Tibial nerve (tissue), 4 donors: ENCODE data around the gene TMEM62. TPM values are rescaled to one million over a fixed set of nuclear protein-coding genes. Genes with fewer than 3 reads are reported as not detected.

Source experiments
- DNase-seq, 2 donors: peaks; one replicate each; pipeline ENCODE4 v3.0.0-alpha.2; 2019; ENCODE audit warnings: low spot score in 2 of 2
- H3K27ac ChIP-seq, 4 donors: fragments of 200-600 bp; sonication (generic) in 3 of 4; one replicate each; pipeline ENCODE4 v1.5.1; 2017 to 2019; ENCODE audit warnings: mild to moderate bottlenecking in 1 of 4
- H3K27me3 ChIP-seq, 2 donors: fragments of 200-600 bp; sonication (generic) in 1 of 2; one replicate each; pipeline versions ENCODE4 v1.5.1 to v1.6.0; 2017 to 2019
- H3K36me3 ChIP-seq, 3 donors: fragments of 200-600 bp; sonication (generic); one replicate each; pipeline ENCODE4 v1.5.1; 2018 to 2019
- H3K4me1 ChIP-seq, 4 donors: fragments of 200-600 bp; sonication (generic) in 3 of 4; one replicate each; pipeline ENCODE4 v1.5.1; 2017 to 2019
- H3K4me3 ChIP-seq, 4 donors: fragments of 200-600 bp; sonication (generic) in 3 of 4; one replicate each; pipeline ENCODE4 v1.5.1; 2017 to 2019; ENCODE audit warnings: mild to moderate bottlenecking in 1 of 4, moderate library complexity in 1 of 4
- H3K9me3 ChIP-seq, 4 donors: fragments of 200-600 bp; sonication (generic) in 3 of 4; one replicate each; pipeline ENCODE4 v1.5.1; 2017 to 2019
- EP300 ChIP-seq, 2 donors: sonication (generic); formaldehyde crosslinking; IDR thresholded peaks; one replicate each; pipeline ENCODE4 v1.6.1; 2017; ENCODE audit warnings: antibody characterized with exemption in 2 of 2, mild to moderate bottlenecking in 1 of 2
- POLR2A ChIP-seq, 2 donors: fragments of 450-650 bp; IDR thresholded peaks; one replicate each; pipeline ENCODE4 v1.6.1; 2017; ENCODE audit warnings: antibody characterized with exemption in 2 of 2, mild to moderate bottlenecking in 2 of 2, moderate library complexity in 2 of 2
- WGBS, 2 donors: methylation state at CpG; one replicate each; pipeline ENCODE4 v1.1.5; 2018; 5-methylcytosine and 5-hydroxymethylcytosine counted together
- total RNA-seq, 4 donors: library from RNA; depleted of rRNA; stranded (reverse); fragments of >200 nt; gene quantifications; one replicate each; pipeline ENCODE4 v1.1.0, GENCODE V29; 2016
- TF ChIP-seq, protein P1 (sequence below), 5 experiments: fragments of 200-600 bp in 3 of 5; fragments of 450-650 bp in 2 of 5; sonication (generic) in 3 of 5; IDR thresholded peaks; one replicate each; pipeline ENCODE4 v1.5.1; 2016 to 2019; ENCODE audit warnings: antibody characterized with exemption in 5 of 5, mild to moderate bottlenecking in 3 of 5, moderate library complexity in 2 of 5

The TMEM62 gene
- total RNA-seq, 4 donors from 2014 or later = 19.5 to 49.8 (median 35.6) TPM

DNA sequence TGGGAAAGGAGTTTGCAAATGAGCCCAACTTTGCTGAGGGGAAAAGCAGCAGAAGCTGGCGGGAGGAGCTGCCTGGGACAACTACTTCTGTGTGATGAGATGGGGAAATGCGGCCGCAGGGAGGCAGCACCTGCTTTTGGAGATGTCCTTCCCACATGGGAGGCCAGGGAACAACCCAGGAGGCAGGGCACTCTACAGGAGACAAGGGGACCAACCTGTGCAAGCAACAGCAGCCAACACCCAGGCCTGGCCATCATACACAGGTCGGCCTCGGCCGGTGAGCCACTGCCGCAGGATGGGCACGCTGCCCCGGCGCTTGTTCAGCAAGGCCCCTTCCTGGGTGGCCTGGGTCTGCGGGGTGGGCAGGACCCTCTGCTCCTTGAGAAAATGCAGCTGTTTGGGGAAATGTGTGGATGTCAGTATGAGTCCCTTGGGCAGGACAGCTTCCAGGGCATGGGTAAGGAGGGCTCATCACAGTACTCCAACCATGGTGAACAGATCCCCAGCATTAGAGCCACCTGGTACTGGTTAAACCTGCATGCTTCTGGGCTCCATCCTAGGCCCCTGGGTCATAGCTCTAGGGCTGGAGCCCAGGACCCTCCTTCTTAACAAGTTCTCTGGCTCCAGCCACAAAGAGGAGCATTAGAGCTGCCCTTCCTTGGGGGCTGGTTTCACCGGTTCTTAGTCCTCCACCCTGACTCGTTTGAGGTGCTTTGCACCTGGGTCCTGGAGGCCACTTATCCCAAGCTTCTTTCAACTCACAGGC lies 75.9 kb downstream of the TMEM62 start:
- no peak for DNase-seq
- Histone ChIP-seq H3K27ac (no peak overlapping the region), H3K4me1 (no peaks in the 10 kb centered on the region), H3K36me3 (no peaks in the 10 kb centered on the region), H3K4me3 (no peak overlapping the region), H3K27me3 (no peaks in the 10 kb centered on the region), H3K9me3 (no peaks in the 10 kb centered on the region)
- no peak for TF ChIP-seq EP300 (IDR thresholded peaks at IDR 0.05)
- TF ChIP-seq, protein P1, sequence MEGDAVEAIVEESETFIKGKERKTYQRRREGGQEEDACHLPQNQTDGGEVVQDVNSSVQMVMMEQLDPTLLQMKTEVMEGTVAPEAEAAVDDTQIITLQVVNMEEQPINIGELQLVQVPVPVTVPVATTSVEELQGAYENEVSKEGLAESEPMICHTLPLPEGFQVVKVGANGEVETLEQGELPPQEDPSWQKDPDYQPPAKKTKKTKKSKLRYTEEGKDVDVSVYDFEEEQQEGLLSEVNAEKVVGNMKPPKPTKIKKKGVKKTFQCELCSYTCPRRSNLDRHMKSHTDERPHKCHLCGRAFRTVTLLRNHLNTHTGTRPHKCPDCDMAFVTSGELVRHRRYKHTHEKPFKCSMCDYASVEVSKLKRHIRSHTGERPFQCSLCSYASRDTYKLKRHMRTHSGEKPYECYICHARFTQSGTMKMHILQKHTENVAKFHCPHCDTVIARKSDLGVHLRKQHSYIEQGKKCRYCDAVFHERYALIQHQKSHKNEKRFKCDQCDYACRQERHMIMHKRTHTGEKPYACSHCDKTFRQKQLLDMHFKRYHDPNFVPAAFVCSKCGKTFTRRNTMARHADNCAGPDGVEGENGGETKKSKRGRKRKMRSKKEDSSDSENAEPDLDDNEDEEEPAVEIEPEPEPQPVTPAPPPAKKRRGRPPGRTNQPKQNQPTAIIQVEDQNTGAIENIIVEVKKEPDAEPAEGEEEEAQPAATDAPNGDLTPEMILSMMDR (IDR thresholded peaks at IDR 0.05) = no peak
- TF ChIP-seq POLR2A (IDR thresholded peaks at IDR 0.05) = no peak
- 71 to 80% methylated on average over 10 to 13 of the region's 13 CpGs for WGBS, 2 donors

DNA sequence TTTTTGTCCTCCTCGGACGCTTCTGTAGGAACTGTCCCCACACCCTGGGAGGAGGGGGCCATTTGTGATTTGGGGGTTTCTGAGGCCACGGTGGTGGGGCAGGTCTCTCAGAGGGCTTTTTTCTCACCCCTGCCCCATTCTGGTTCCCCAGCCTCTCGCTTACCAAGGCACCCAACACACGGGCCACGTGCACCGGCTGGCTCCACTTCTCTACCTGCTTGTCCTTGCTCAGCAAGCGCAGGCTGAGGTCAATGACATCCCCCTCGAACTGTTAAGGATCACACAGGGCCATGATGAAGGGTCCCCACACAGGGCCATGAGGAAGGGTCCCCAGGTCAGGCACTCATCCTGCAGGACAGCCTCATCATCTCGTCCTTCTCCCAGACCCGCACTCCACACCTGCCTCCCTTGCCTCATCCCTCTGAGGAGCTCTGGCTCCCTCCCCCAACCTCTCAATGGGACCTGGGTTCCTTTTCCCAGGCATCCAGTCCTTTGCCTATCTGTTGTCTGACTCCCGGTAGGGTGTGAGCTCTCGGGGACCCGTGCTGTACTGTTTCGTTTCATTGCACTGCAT lies 76.9 kb downstream of the TMEM62 start:
- WGBS, 2 donors = 83 to 85% methylated on average over 14 to 15 of the region's 15 CpGs
- no peak overlapping the region for H3K4me3 ChIP-seq
- no peak overlapping the region for H3K27ac ChIP-seq
- no peak for DNase-seq
- H3K4me1 ChIP-seq = no peaks in the 10 kb centered on the region
- TF ChIP-seq EP300 (IDR thresholded peaks at IDR 0.05) = no peak
- TF ChIP-seq, protein P1 (IDR thresholded peaks at IDR 0.05) = no peak
- TF ChIP-seq POLR2A (IDR thresholded peaks at IDR 0.05) = no peak
- H3K9me3 ChIP-seq = no peaks in the 10 kb centered on the region
- no peaks in the 10 kb centered on the region for H3K27me3 ChIP-seq
- no peaks in the 10 kb centered on the region for H3K36me3 ChIP-seq

DNA sequence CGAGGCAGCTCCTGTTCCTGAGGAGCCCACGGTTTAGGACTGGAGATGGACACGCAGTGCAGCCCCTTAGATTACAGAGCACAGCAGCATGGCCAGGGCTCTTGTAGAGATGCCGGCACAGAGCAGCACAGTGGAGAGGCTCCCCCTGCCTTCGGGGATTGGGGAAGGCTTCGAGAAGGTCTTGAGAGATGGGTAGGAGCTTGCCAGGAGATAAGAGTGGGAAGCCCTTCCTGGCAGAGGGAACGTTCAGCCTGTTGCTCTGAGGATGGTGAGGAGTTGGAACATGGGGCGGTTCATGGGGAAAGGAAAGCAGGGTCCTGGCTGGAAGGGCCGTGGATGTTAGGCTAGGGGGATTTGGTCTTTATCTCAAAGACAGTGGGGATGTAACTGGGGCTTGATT lies 77.4 kb downstream of the TMEM62 start:
- Histone ChIP-seq H3K4me3 (no peak overlapping the region), H3K36me3 (no peaks in the 10 kb centered on the region), H3K27me3 (no peaks in the 10 kb centered on the region), H3K4me1 (no peaks in the 10 kb centered on the region), H3K9me3 (no peaks in the 10 kb centered on the region), H3K27ac (no peak overlapping the region)
- TF ChIP-seq EP300 (IDR thresholded peaks at IDR 0.05) (no peak), POLR2A (IDR thresholded peaks at IDR 0.05) (no peak)
- TF ChIP-seq, protein P1 (IDR thresholded peaks at IDR 0.05) = no peak
- no peak for DNase-seq
- WGBS, 2 donors = 79 to 84% methylated on average over 9 of the region's 9 CpGs

DNA sequence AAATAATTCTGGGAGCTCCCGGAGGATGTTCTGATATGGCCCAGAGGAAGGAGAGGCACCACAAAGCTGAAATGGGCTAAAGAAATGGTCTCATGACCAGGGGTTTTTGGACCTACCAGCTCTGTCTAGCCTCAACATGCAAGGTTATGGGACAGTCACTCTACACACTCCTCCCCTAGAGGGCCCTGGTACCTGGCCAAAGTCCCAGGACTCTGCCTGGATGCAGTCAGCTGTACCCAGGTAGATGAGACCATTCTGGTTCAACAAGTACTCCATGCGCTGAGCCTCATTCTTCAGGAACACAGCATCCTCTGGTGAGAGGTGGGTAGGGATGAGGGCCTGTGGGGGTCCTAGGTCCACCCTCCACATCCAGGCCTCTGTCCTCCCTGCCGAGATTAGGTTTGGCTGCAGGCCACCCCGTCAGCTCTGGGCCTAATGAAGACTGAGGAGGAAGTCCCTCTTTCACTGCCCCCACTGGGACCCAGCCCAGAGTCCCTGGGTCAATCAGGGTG lies 77.9 kb downstream of the TMEM62 start:
- no peak overlapping the region for H3K27ac ChIP-seq
- 79 to 84% methylated on average over 4 of the region's 4 CpGs for WGBS, 2 donors
- no peak for DNase-seq
- H3K4me3 ChIP-seq = no peak overlapping the region
- H3K9me3 ChIP-seq = no peaks in the 10 kb centered on the region
- H3K4me1 ChIP-seq = no peaks in the 10 kb centered on the region
- H3K27me3 ChIP-seq = no peaks in the 10 kb centered on the region
- H3K36me3 ChIP-seq = no peaks in the 10 kb centered on the region
- TF ChIP-seq POLR2A (IDR thresholded peaks at IDR 0.05) (no peak), EP300 (IDR thresholded peaks at IDR 0.05) (no peak)
- TF ChIP-seq, protein P1 (IDR thresholded peaks at IDR 0.05) = no peak

DNA sequence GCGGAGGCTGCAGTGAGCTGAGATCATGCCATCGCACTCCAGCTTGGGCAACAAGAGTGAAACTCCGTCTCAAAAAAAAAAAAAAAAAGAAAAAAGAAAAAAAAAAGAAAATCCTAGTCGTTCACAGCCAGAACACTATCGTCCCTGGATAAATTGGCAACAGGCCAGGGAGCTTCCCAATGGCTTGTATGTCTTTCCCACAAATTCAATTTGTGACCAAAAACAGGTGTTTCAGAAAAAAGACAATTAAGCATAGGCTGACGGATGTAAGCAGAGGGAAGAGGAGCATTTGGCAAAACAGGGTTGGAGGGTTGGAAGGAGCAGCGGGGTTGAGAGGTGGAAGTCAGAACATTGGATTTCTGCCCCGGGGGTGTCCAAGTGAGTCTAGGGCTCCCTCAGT lies 78.9 kb downstream of the TMEM62 start:
- Histone ChIP-seq H3K36me3 (no peaks in the 10 kb centered on the region), H3K4me1 (no peaks in the 10 kb centered on the region), H3K4me3 (no peak overlapping the region), H3K27me3 (no peaks in the 10 kb centered on the region), H3K27ac (no peak overlapping the region), H3K9me3 (peaks cover 0 to 3% (median 0%) of the 10 kb centered on the region in 4 donors)
- no peak for DNase-seq
- 68% methylated on average over 8 of the region's 8 CpGs for WGBS, 2 donors
- TF ChIP-seq, protein P1 (IDR thresholded peaks at IDR 0.05) = no peak
